Stimulated activated CD8-positive, alpha-beta memory T cell treated with anti-CD3 and anti-CD28 coated beads, Interleukin-7, amount 100 ng/mL, for 24 hours (primary cell): ENCODE results near the gene PALM2AKAP2.
"Not testable (repeated sequence)": the region's sequence is repeated elsewhere in the genome, so short reads cannot be mapped to it uniquely, and the experiment has no call there.

Experiments used
- DNase-seq: peaks from one replicate; pipeline ENCODE4 v3.0.0-alpha.2; 2020; ENCODE audit warnings: low read depth

Gene PALM2AKAP2

DNA sequence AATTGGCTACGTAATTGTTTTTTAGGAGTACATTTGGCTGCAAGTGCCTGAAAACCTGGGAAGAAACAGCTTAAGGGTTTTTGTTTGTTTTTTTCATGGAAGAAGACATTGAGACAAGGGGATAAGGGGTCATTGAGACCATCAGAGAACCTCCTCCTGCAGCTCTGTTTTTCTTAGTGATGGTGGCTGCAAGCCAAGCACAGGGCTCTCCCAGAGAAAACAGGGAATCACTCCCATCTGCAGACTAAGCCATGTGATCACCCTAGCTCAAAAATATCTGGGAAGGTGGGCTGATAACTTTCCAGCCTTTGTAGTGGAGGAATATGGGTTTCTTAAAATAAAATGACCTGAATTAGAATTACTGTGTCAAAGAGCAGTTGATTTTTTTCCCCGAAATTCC lies 25.1 kb downstream of the PALM2AKAP2 start:
- DNase-seq = no peak

DNA sequence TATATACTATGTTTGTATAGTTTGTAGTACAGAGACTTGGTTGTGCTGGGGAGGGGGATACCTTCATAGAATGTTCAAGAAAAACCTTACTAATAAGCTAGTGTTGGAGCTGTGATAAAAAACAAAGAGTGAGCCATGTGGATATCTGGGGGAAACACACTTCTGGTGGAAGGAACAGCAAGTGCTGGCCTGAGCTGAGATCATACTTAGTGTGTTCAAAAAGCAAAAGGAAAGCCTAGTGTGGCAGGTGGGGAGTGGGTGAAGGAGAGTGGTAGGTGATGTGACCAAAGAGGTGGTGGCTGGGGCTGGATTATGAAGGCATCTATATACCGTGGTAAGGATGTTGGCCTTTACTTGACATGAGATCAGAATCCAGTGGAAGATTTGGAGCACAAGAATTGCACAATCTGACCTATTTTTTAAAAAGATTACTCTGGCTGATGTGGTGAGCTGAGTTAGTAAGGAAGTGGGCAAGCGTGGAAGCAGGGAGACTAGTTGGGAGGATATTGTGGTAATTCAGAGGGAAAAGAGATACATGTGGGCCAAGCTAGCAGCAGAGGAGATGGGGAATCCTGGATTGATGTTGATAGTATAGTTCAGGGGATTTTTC lies 26.6 kb downstream of the PALM2AKAP2 start:
- no peak for DNase-seq

DNA sequence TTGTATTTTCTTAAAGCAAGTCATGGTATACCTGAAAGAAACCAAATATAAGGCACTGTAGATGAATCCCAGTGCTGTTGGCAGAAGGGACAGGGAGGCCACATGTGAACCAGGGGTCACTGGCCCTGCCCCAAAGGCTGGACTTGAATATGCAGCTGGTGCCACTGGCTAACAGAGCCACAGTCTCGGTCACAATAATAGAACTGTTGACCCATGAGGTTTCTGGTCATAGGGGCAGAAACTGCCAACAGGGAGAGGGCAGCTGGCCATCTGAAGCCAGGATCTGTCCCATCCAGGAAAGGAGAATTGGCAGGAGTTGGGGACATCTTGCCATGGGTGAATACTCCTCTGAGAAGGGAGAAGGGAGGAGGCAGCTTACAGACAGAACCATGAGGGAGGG lies 31.9 kb downstream of the PALM2AKAP2 start:
- DNase-seq = no peak

DNA sequence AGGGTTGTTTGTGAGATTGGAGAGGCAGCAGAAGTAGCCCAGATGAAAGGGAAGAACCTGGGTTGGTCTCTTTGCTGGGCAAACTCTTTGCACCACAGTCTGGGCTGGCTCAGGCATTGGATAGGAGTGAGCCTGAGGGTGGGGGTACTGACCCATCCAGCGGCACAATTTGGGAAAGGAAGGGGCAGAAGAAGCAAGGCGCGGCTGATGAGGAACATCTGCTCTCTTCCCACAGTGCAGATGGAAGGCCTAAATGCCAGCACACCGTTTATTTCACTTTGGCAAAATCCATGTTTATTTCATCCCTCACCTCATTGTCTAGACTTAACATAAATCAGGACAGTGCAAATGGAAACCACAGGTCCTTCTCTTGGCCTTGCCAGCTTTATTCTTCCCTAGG lies 32.3 kb downstream of the PALM2AKAP2 start:
- no peak for DNase-seq

DNA sequence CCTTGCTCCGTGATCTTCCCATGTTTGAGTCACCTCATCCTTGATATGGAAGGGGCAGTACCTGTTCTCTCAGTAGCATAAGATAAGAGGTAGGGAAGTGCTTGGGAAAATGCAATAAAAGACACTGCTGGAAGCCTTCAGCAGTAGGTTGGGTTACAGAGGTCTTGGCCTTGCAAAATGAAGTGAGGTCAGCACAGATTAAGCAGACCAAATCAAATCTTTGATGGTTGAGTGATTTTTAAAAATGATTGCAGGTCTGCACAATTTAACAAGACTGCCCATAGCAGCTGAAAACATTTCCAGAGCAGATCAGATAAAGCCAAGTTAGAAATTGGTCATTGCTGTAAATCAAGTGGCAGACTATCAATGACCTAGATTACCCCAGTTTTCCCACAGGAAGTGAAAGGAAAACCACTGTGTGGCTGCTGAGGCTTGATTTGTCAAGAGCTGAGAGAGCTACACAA lies 32.9 kb downstream of the PALM2AKAP2 start:
- DNase-seq = no peak

DNA sequence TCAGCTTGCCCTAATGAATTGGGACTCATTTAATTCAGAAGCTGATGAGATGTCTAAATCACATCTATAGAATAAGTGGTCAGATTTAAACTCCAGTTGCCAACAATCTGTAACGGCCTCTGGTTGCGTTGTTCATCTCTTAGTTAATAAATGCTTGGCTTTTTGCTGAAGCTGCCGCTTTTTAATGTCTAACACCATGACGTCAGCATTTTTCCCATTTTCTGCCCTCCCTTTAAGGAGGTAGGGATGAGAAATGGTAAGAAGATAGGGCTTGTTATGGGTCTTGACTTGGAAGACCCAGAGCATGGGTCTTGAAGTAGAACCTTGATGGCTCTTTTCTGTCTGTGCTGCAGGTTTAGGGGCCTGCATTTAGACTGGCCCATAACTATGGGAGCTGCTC lies 33.3 kb downstream of the PALM2AKAP2 start:
- DNase-seq = no peak

DNA sequence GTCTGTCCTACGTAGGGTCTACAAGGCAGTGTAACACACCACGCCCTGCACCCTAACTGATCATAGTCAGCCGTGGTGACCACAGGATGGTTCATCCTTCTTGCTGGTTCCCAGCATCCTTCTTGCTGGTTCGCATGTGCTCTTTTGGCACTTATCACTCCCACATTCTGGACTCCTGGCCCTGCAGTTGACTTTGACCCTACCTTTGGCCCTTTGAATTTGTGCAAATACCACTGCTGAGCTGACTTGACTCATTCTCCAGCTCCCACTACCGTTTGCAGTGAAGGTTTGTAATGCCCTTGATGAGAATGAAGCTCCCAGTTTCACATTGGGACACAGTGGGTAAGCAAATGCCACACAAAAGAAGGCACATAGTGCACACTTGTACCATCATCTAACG lies 33.8 kb downstream of the PALM2AKAP2 start:
- no peak for DNase-seq

DNA sequence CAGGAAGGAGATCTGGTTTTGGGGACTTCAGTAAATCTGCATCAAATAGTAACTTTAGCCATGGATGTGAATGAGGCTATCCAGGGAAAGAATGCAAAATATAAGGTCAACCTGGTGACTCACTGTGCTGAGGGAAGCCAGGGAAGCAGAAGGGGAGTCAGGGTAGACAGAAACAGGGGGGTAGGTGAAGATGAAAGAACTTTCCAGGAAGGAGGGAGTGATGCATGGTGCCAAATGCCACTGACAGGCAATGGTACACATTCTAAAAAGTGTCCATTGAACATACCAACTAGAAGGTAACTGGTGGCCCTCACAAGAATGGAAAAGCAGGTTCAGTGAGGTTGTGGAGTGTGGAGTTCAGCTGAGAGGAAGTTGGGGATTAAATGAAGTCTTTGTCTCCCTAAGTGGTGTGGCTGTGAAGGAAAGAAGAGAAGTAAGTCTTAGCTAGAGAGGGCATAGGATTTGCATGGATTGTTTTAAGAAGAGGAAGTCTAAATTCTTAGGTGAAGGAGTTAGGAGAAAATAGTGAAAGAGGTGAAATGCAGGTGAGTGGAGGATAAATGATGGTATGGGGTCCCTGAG lies 35.5 kb downstream of the PALM2AKAP2 start:
- no peak for DNase-seq

DNA sequence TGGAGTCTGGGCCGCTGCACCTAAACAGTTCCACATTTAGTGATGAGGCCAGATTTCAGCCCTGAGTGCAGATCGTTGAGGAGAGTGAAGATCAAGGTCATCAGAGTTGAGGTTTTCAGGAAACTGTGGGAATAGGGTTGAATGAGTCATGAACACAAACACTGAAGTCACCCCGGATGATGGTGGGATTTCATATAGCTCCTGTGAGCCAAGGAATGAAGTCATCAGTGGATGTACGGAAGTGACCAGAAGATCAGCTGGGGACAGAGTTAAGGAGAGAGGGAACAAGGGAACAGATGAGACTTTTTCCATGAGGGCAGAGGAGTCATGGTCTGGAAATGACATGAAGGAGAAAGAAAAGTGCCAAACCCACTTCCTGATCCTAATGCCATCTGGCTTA lies 36.5 kb downstream of the PALM2AKAP2 start:
- no peak for DNase-seq

DNA sequence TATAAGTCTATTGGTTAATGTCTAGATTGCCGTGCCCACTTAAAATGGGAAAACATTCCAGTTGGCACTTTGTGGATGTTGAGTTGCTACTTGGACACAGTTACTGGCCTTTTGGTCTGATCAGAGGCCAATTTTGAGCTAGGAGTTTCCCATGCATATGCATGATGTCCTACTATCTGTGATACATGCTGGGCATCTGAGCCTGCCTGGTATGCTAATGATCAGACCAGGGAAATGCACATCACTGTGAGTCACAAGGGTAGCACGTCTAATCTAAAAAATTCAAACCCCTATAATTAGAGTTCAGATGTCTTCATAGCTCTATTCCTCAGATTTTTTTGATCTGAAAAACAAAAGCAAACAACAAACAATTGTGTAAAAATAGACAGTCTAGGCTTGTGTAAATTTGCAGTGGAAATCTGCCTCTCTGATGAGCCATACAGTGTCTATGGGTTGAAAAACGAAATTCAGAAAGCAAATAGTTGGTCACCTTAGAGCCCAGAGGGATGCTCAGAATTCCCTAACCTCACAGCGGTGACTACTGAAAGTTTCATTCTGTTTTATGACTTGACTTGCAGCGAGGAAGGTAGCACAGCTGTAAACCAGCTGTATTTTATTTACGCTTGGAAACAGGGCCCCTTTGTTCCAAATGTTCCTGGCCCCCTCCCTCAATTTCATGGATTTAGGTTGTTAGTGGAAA lies 37.3 kb downstream of the PALM2AKAP2 start:
- DNase-seq = no peak

DNA sequence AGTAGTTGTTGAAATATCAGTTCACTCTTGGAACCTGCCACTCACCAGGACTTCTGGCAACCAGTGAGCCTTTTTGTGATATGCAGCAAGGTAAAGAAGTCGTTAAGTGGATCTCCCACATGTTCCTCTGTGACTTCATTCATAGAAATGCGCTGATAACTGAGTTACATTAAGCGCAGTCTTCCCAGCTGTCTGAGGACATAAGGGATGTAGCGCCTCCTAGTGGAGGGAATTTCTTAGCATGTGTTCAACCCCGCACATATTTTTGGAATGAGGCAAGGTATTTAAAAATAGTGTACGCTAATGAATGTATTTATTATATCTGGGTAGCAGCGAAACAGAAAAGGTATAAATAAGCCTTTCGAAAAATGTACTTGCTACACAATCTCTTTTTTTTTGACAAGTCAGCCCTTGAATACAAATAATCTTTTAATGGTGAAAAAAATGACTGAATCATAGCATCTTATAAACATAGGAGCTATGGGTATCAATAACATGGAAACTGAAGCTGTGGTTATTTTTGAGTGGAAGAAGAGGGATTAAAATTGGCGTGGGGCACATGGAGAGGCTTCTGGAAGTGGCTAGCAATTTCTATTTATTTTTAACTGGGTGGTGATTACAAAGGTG lies 38.0 kb downstream of the PALM2AKAP2 start:
- no peak for DNase-seq

DNA sequence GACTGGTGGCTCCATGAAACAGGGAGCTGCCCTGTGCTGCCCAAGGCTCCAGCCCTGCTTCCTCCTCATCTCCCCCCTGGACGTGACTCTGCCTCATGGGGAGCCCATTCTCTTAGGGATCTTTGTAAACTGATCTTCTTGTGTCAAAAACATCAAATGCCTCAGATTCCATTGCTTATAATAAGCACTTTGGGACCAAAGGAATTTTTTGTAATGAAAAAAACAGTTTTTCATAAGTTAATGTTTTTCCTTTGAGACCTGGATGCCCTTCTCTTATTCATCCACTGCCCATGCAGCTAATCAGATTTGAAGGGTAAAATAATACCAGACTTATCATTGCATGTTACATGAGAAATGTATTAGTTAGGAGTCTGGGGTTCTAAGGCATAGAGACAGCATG lies 41.7 kb downstream of the PALM2AKAP2 start:
- no peak for DNase-seq

DNA sequence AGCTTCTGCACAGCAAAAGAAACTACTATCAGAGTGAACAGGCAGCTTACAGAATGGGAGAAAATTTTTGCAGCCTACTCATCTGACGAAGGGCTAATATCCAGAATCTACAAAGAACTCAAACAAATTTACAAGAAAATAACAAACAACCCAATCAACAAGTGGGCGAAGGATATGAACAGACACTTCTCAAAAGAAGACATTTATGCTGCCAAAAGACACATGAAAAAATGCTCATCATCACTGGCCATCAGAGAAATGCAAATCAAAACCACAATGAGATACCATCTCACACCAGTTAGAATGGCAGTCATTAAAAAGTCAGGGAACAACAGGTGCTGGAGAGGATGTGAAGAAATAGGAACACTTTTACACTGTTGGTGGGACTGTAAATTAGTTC lies 45.4 kb downstream of the PALM2AKAP2 start:
- not testable (repeated sequence) for DNase-seq

DNA sequence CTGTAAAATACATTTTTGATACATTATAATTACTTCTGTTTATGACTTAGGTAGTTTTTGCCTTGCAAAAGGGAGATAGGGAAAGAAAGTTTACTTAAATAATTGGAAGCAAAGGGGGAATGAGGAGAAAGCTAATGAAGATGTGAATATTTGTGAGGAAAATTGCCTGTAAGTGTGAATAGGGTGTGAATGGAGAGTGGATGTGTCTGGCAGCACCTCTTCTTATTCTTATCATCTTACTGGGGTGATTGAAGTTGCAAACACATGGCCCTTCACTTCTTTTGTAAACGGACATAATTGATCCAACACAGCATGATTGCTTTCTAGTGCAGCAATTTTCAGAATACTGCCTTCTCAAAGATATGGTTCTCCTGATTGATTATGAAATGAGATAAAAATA lies 46.6 kb downstream of the PALM2AKAP2 start:
- no peak for DNase-seq

DNA sequence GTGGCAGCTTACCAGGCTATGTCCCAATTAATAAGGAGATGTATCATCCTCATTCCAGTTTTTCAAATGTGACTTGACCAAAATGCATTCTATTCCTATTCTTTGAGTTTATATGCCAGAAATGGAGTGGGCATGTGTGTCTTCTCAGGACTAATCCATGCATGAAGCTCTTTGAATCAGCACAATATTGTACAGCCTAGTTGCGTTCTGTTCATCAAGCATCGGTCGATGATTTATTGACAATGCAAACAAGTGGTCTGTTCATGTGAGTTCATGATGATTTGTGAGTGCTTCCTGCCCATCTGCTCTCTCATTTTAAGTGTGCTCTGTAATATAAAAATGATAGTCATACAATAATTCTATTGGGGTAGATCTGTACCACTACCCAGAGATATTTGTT lies 48.3 kb downstream of the PALM2AKAP2 start:
- DNase-seq = no peak
